HS-27A (cell line): ENCODE results near the gene ARRDC3.
A peak's percentile ranks its signal among the peaks of the same experiment; 100 is the strongest.
"Not testable (repeated sequence)": the region's sequence is repeated elsewhere in the genome, so short reads cannot be mapped to it uniquely, and the experiment has no call there.

Source experiments
- DNase-seq: peaks from one replicate; pipeline ENCODE4 v3.0.0-alpha.2; 2012; ENCODE audit warnings: low read depth, missing footprints

The ARRDC3 gene, protein sequence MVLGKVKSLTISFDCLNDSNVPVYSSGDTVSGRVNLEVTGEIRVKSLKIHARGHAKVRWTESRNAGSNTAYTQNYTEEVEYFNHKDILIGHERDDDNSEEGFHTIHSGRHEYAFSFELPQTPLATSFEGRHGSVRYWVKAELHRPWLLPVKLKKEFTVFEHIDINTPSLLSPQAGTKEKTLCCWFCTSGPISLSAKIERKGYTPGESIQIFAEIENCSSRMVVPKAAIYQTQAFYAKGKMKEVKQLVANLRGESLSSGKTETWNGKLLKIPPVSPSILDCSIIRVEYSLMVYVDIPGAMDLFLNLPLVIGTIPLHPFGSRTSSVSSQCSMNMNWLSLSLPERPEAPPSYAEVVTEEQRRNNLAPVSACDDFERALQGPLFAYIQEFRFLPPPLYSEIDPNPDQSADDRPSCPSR

DNA sequence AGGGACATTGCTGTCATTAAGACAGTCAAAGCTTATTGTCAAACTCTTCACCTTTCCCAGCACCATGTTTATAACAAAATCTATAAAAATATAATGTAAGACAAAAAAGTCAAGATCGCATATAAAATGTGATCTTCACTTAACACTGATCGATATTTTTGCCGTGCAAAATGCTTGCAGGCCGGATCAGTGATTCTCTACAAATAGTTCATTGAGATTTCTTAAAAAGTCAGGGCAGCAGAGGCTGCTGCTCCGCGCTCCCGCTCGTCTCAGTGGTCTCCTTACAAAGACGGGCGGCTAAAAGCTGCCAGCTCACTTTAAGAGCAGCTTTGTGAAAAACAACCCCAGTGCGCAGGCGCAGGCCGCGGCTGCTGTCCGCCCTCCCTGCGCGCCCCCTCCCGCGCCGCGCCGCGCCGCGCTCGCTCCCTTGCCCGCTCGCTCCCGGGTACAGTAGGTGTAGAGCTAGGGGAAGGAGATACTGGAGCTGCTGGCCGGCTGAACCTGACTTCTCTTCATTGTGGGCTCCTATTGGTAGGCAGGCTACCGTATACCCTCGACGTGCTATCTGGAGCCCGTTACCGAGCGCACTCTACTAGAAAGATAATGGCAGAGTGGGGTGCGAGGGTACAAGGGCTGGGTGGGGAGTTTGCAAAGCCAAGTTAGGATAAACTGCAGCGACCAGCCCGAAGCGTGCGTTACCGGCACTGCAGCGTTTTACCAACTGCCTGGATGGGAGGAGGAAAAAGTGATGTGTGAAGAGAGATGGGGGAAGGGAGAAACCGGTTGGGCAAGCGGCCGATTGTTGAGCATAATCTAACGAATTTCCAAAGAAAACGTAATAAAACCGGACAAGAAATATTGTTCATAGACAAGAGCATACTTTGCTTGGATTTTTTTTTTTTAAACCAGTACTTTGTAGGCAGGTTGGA is at the start of gene ARRDC3:
Gene ARRDC3 (minus strand): TSS at position 291 of the 929 bp plus-strand sequence. CDS start 225 bp downstream, at position 66.
- DNase-seq, result peak; percentile 70

DNA sequence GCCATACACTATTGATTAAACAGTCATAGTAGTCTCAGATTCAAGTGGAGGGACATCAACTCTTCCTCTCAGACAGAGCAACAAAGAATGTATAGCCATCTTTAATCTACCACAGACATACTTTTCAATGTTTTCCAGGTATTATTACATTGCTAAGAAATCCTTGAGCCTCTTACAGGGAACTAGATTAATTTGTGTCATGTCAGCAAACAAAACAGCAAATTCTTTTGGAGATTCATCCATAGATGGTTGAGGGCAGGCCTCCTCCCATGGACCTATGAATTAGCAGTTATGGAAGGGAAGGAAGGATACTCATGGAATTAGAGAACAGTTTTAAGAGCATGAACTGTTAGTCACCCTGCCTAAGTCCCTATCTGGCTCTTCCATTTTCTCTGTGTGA is 47.8 kb upstream of the ARRDC3 start:
- no peak for DNase-seq

DNA sequence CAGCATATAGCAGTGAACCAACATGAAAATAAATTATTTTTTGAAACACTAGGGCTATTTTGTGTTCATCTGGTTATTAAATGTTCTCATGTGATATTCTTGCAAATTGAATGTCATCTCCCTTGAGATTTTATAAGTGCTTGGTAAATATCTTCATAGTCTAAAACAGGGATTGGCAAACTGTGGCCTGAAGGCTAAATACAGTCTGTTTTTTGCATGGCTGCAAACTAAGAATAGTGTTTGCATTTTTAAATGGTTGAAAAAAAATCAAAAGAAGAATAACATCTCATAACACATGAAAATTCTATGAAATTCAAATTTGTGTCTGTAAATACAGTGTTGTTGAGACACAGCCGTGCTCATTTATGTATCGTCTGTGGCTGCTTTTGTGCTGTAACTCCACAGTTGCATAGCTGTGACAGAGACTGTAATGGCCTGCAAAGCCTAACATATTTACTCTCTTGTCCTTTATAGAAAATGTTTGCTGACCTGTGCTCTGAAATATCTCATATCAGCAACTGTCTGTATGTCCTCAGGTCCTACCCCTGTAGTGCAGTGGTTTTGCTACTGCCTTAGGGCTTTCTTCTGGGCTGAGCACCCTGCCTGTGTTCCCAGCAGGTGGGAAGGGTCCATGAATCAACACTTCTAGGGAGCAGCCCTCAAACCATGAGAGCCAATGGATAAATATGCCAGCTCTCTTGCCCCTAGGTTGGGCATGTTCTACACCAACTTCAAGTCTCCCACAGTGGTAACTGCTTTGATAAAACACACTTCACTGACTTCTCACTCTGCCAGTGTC is 41.7 kb upstream of the ARRDC3 start:
- DNase-seq, result no peak

DNA sequence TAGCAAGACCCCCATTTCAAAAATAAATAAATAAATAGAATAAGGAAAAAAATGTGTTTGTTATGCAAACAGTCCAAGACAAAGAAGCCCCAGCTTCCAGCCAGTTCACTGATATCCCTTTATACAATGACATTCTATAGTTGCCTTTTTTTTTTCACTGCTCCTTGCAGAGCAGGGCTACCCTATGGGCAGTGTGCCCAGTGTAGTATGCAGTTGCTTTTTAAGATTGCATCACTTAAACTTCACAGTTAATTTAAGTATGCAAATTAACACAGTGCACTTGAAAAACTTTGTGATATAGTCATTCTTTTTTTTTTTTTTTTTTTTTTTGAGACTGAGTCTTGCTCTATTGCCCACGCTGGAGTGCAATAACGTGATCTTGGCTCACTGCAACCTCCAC is 40.8 kb upstream of the ARRDC3 start:
- no peak for DNase-seq

DNA sequence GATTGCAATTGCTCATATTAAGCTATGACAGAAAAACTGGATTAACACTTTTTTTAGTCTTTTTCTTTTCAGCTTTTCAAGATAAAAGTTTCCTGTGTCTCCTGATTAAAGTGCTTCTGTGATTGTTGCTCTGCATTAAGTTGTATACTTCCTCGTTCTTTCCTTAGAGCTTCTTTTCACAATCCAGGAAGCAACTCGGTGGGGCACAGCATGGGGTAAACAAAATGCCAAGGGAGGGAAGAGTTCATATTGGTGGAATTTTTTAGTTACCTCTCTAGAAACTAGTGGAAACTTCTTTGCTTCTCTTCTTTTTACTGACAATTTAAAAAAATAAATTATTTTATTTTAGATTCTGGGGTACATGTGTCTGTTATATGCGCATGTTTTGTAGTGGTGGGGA is 37.8 kb upstream of the ARRDC3 start:
- no peak for DNase-seq

DNA sequence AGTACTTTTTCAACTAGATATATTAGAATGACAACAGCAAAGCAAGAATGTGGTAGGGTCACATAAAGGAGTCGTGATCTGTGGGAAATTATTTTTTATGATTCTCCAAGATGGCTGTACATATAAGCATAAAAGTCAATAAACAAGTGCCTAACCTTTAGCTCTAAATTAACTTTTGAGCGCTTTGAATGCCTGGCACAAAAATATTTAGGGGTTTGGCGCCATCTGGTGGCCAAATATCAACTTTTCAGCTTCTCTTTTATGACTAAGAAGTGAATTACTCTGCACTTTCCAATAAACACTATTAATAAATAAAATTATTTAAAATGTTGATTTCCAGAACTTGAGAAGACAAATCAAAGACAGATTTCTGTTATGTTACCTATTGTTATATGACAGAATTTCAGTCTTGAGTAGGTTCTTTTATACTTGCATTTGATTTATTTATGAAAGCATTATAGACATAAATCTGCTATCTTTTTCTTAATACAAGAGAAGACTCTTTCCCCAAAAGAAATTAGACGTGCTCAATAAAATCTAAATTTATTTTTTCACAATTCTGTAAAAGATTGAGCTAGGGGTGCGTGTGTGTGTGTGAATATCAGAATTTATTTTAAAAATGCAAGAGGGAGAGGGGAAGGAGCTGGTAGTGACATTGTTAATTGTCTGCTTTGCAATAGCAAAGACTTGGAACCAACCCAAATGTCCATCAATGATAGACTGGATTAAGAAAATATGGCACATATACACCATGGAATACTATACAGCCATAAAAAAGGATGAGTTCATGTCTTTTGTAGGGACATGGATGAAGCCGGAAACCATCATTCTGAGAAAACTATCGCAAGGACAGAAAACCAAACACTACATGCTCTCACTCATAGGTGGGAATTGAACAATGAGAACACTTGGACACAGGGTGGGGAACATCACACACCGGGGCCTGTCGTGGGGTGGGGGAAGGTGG is 36.7 kb upstream of the ARRDC3 start:
- no peak for DNase-seq

DNA sequence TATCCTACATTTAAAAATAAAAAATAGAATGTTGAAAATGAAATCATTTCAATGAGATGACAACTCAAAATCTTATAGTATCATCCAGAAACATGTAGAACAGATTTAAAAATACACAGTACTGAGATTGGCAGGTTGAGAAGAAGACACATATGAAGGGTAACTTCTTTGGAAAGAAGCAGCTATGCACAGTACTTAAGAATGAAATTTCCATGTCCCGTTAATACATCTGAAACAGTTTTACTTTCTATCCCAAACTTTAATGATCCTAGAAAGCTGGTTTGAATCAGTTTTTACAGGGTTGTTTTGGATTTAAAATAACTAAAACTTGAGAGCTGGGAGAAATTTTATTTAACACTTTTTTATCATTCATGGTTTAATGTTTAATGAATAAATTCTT is 36.0 kb upstream of the ARRDC3 start:
- no peak for DNase-seq

DNA sequence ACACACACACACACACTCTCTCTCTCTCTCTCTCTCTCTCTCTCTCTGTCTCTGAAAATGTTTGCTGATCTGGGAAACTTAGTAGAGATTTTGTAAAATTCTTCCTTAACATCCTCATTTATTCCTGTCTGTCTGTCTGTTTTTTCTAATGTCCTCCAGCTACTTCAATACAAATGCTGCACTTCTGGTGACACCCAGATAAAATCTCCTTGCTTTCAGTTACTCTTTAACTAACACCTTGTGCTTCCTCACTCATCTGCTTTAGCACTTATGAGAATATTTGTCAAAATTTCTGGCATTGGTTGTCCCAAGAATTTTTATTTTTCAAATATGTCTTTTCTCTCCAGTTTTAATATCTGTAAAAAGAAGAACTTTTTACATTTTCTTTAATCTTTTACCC is 35.0 kb upstream of the ARRDC3 start:
- DNase-seq, result no peak

DNA sequence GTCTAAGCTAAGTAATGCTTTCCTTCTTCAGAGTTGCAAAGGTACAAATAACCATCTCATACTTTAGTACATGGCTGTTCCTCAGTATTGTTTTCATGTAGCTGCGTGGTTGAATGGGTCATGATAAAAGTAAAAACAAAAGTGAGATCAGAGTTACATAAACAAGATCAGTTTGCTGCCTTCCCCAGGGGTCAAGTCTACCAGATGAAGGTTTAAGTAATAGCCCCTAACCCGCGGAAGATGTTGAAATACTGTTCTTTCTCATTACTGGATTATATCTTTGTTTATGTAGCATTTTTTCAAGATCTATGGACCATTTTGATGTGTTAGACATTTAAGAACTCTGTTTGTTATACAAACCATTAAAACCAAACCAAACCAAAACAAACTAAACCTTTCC is 34.1 kb upstream of the ARRDC3 start:
- DNase-seq, result no peak

DNA sequence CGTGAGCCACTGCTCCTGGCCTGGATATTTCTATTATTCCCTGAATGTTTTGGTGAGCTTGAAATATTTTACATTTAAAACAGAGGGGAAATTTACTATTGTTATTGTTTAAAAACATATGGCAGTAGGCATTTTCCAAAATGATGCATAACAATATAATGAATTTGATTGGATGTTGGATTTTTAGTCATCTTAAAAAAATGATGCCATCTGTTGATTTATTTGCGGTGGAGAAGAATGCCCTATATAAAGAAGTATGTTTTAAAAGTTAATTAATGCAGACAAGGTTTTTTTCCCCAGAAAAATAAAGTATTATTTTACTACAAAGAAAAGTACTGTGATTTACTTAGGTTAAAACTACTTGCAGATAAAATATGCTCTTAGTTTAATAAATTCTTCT is 33.4 kb upstream of the ARRDC3 start:
- DNase-seq, result no peak

DNA sequence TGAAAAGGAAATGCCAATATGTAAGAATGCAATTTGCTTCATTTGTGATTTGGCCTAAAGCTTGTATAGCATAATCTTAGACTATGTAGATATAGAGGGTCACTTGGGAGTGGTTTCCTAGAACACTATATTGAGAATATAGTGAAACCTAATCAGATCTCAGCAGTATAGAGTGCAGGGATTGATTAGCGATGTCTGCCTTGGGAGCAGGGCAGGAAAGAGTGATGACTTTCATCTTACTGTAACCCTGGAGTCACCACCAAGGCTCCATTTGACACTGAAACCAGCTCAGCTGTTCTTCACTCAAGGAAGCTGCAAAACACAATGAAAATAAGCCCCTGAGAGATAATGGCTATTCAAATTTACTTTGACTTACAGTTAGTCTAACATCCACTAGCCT is 26.2 kb upstream of the ARRDC3 start:
- DNase-seq, result no peak

DNA sequence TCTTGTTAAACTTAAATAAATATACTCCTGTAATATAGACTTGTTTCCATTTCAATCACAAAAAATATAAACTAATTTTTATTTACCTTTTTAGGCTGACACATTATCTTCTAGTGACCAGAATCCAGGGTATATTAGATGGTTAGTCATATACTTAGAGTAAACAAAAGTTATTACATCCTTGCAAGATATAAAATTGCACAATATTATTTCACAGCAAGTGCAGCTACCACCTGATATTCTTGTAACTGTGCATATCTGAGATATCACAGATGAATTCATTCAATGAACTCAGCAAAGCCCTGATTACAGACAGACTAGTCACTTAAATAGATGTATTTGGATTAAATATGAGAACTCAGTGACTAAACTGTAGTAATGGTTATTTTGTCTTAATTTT is 25.6 kb upstream of the ARRDC3 start:
- no peak for DNase-seq

DNA sequence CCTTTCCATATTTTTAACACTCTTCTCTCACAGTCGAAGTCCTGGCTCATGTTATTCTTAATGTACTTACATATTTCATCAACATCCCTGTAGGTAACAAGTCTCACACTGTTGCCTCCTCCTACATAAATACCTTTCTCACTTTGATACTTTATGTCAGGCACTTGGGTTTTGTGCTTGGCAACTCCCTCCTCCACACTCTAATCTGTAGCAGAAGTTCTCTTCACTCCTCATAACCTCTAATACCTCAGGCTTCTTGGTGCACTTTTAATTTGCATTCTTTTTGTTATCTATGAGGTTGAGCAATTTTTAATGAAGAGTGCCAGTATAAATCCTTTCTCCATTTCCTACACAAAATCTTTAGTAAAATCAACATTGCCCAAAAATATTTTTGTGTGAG is 24.1 kb upstream of the ARRDC3 start:
- DNase-seq, result no peak

DNA sequence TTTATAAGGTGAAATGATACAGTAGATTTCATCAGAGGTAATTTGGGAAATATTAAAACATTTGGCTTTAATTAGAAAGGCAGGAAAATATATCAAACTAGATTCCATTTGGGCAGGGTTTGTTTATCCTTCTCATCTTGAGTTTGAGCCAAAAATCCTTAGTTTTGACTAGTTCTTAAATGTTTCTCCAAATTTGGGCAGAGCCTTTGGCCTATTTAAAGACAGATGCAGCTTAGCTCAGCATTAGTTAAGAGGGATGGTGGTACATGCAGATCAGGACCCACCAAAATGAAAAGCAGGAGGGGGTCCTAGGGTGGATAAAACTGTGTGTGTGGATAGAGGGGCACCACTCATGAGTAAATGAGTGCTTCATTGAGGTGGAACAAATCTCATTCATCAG is 20.3 kb upstream of the ARRDC3 start:
- DNase-seq, result no peak

DNA sequence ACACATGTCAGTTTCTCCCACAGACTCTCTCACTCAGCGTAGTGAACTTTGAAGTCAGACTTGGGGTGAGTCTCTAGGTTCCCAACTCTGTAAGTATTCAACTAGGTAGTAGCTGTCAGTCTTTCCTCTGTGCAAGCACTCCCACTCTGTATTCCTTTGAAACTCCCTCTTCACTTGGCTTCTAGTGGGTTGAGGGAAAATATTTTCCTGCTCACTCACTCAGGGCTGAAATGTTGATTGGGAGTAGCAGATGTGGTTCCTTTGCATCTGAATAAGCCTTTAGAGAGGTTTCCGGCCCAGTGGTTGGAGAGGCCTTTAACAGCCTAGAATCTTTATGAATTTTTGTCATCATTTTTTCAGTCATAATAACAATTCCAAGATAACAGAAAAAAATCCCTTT is 18.1 kb upstream of the ARRDC3 start:
- no peak for DNase-seq

DNA sequence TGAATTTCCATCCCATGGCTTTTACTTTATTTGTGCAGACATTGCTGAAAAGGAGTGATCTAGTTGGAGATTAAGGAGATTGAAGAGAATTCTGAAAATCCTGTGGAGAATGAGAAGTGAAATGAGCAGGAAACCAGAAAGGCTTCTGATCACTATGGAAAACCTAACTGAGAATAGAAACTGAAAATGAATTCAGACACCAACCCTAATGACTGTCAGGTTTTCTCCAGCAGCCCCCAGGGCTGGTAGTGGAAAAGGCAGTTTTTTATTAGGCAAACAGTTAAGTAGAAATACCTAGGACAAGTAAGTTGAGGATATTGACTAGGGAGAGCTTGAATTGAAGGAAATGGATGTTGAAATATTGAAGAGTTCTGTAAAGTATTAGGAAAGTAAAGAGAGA is 14.7 kb upstream of the ARRDC3 start:
- DNase-seq, result no peak

DNA sequence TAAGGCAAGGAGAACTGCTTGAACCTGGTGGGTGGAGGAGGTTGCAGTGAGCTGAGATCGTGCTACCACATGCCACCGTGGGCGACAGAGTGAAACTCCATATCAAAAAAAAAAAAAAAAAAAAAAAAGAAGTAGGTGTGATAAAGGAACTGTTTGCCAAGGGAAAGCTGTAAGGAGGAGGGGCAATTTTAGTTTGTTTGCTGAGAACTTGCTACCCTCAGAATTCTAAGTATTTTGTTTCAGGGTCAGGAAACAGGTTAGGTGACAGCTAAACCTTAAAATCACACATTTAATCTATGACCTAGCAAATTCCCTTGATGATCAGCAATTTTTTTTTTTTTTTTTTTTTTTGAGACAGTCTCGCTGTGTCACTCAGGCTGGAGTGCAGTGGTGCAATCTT is 7.2 kb upstream of the ARRDC3 start:
- DNase-seq, result no peak

DNA sequence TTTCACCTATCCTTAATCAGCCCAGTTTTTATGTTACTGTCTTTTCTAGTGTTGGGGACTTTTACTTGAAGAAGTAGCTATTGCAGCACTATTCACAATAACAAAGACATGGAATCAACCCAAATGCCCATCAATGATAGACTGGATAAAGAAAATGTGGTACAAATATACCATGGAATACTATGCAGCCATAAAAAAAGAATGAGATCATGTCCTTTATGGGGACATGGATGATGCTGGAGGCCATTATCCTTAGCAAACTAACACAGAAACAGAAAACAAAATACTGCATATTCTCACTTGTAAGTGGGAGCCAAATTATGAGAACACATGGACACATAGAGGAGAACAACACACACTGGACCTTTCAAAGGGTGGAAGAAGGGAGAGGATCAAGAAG is 6.4 kb upstream of the ARRDC3 start:
- DNase-seq, result not testable (repeated sequence)

DNA sequence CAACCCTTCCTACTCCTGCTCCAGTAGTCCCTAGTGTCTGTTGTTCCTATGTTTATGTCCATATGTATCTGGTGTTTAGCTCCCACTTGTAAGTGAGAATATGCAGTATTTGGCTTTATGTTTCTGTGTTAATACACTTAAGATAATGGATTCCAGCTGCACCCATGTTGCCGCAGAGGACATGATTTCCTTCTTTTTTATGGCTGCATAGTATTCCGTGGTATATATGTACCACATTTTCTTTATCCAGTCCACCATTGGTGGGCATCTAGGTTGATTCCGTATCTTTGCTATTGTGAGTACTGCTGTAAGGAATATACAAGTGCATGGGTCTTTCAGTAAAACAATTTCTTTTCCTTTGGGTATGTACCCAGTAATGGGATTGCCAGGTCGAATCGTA is 5.2 kb upstream of the ARRDC3 start:
- no peak for DNase-seq

DNA sequence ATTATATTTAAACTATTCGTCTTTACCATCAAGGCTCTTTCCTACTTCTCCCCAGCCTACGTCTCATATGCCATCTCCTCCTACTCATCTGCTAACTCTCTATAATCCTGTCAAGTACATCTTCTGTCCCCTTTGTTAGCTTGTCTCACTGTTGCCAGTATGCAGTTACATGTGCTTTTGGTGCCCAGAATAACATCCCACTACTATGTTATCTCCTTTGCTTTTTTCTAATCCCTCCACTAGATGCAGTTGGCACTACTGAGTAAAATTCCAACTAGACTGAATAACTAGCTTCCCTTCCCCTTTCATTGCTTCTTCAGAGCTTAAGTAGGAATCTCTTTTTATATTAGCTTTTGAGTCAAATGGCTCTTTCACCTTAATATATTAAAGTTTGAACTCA is 3.0 kb upstream of the ARRDC3 start:
- no peak for DNase-seq

DNA sequence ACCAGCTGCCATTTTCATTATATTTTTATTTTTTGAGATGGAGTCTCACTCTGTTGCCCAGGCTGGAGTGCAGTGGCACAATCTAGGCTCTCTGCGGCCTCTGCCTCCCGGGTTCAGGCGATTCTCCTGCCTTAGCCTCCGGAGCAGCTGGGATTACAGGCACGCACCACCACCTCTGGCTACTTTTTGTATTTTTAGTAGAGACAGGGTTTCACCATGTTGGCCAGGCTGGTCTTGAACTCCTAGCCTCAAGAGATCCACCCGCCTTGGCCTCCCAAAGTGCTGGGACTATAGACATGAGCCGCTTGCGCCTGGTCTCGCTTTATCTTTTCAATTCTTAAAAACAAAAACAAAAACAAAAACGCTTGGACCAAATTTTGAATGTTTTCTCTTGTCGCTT is 2.5 kb upstream of the ARRDC3 start:
- not testable (repeated sequence) for DNase-seq
